Neural progenitor cell (in vitro differentiated cells): Measurements from ENCODE around the gene RNF126. TPM values are rescaled to one million over a fixed set of nuclear protein-coding genes. Genes with fewer than 3 reads are reported as not detected.

Source experiments
- DNase-seq: peaks from one replicate; pipeline ENCODE4 v3.0.0-alpha.2; 2016; ENCODE audit warnings: low spot score
- H2AFZ ChIP-seq: fragments of 200-600 bp; sonication (generic); replicated peaks from 2 replicates; pipeline ENCODE4 v1.6.1; 2016; ENCODE audit warnings: antibody characterized with exemption
- H3F3A ChIP-seq: fragments of 200-600 bp; sonication (generic); 2 replicates; pipeline ENCODE4 v1.6.1; 2016; ENCODE audit warnings: antibody characterized with exemption, low read depth
- H3K27ac ChIP-seq: fragments of 200-600 bp; sonication (generic); 2 replicates; pipeline ENCODE4 v1.5.1; 2016; ENCODE audit warnings: mild to moderate bottlenecking
- H3K27me3 ChIP-seq: fragments of 200-600 bp; sonication (generic); 2 replicates; pipeline ENCODE4 v1.6.1; 2016; ENCODE audit warnings: mild to moderate bottlenecking, moderate library complexity
- H3K36me3 ChIP-seq: fragments of 200-600 bp; sonication (generic); 2 replicates; pipeline ENCODE4 v1.5.1; 2016
- H3K4me1 ChIP-seq: fragments of 200-600 bp; sonication (generic); 2 replicates; pipeline ENCODE4 v1.6.1; 2016; ENCODE audit warnings: mixed run types
- H3K4me2 ChIP-seq: fragments of 200-600 bp; sonication (generic); 2 replicates; pipeline ENCODE4 v1.6.1; 2016
- H3K4me3 ChIP-seq: fragments of 200-600 bp; sonication (generic); 2 replicates; pipeline ENCODE4 v1.5.1; 2016
- H3K79me2 ChIP-seq: fragments of 200-600 bp; sonication (generic); 2 replicates; pipeline ENCODE4 v1.6.1; 2016; ENCODE audit warnings: low read depth
- H3K9ac ChIP-seq: fragments of 200-600 bp; sonication (generic); 2 replicates; pipeline ENCODE4 v1.6.1; 2016
- H3K9me3 ChIP-seq: fragments of 200-600 bp; sonication (generic); 2 replicates; pipeline ENCODE4 v1.5.1; 2016; ENCODE audit warnings: low read depth
- H4K20me1 ChIP-seq: fragments of 200-600 bp; sonication (generic); 2 replicates; pipeline ENCODE4 v1.6.1; 2016; ENCODE audit warnings: low read depth
- H3K27ac Mint-ChIP-seq: 3 replicates; pipeline ENCODE4 v1.8.0; 2021; ENCODE audit warnings: mixed read lengths
- H3K27me3 Mint-ChIP-seq: 2 replicates; pipeline ENCODE4 v1.8.0; 2022; ENCODE audit warnings: low read depth, mild to moderate bottlenecking, inconsistent platforms, moderate library complexity, mixed read lengths; ENCODE audit not compliant: insufficient read depth
- H3K36me3 Mint-ChIP-seq: 3 replicates; pipeline ENCODE4 v1.8.0; 2021; ENCODE audit warnings: mixed read lengths
- H3K4me1 Mint-ChIP-seq: 3 replicates; pipeline ENCODE4 v1.8.0; 2021; ENCODE audit warnings: mixed read lengths
- H3K4me3 Mint-ChIP-seq: 3 replicates; pipeline ENCODE4 v1.8.0; 2021; ENCODE audit warnings: mild to moderate bottlenecking, moderate library complexity, mixed read lengths
- H3K9me3 Mint-ChIP-seq: 3 replicates; pipeline ENCODE4 v1.8.0; 2020; ENCODE audit warnings: mixed read lengths
- EZH2 ChIP-seq: fragments of 200-600 bp; sonication (generic); IDR thresholded peaks from 2 replicates; pipeline ENCODE4 v1.6.1; 2017; ENCODE audit warnings: antibody characterized with exemption, mild to moderate bottlenecking, moderate library complexity
- EZH2phosphoT487 ChIP-seq: fragments of 200-600 bp; sonication (generic); IDR thresholded peaks from 2 replicates; pipeline ENCODE4 v1.6.1; 2017; ENCODE audit warnings: antibody characterized with exemption
- total RNA-seq: library from RNA; depleted of rRNA; stranded (reverse); fragments of >200 nt; gene quantifications from 2 replicates; pipeline ENCODE4 v1.2.3, GENCODE V29; 2015; ENCODE audit warnings: low replicate concordance
- TF ChIP-seq, protein P1 (sequence below): fragments of 200-600 bp; sonication (generic); IDR thresholded peaks from 2 replicates; pipeline ENCODE4 v1.5.1; 2017; ENCODE audit warnings: antibody characterized with exemption, mild to moderate bottlenecking

The RNF126 gene
- total RNA-seq, 1 donor from 2014 or later, result 9.7 TPM

DNA sequence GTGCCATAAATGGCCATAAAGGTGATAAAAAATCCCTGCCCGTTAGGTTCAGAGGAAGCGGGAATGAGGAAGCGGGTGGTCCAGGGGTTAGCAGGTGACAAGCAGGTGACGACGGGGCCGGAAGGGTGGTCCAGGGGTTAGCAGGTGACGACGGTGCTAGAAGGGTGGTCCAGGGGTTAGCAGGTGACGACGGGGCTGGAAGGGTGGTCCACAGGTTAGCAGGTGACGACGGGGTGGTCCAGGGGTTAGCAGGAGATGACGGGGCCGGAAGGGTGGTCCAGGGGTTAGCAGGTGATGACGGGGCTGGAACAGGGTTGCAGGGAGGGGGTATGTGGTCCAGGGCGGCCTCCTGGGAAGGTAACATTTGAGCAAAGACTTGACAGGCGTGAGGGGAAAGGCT is 26.0 kb upstream of the RNF126 start:
- Histone ChIP-seq H3K36me3 (no peaks in the 10 kb centered on the region), H3K79me2 (no peaks in the 10 kb centered on the region), H3K4me3 (no peak overlapping the region), H3K27ac (no peak overlapping the region), H3F3A (no peaks in the 10 kb centered on the region), H4K20me1 (no peaks in the 10 kb centered on the region), H3K27me3 (no peaks in the 10 kb centered on the region), H3K4me2 (no peak overlapping the region), H3K9ac (no peak overlapping the region), H2AFZ (no peak overlapping the region), H3K4me1 (no peaks in the 10 kb centered on the region), H3K9me3 (no peaks in the 10 kb centered on the region)
- no peak for DNase-seq
- Mint-ChIP-seq H3K27me3 (peaks cover 19% of the 10 kb centered on the region), H3K36me3 (no peaks in the 10 kb centered on the region), H3K27ac (peak overlapping the region; percentile 10), H3K4me1 (peaks cover 3% of the 10 kb centered on the region), H3K9me3 (peaks cover 5% of the 10 kb centered on the region), H3K4me3 (peak overlapping the region; percentile 57)
- TF ChIP-seq EZH2phosphoT487 (no peak), EZH2 (no peak)
- TF ChIP-seq, protein P1, sequence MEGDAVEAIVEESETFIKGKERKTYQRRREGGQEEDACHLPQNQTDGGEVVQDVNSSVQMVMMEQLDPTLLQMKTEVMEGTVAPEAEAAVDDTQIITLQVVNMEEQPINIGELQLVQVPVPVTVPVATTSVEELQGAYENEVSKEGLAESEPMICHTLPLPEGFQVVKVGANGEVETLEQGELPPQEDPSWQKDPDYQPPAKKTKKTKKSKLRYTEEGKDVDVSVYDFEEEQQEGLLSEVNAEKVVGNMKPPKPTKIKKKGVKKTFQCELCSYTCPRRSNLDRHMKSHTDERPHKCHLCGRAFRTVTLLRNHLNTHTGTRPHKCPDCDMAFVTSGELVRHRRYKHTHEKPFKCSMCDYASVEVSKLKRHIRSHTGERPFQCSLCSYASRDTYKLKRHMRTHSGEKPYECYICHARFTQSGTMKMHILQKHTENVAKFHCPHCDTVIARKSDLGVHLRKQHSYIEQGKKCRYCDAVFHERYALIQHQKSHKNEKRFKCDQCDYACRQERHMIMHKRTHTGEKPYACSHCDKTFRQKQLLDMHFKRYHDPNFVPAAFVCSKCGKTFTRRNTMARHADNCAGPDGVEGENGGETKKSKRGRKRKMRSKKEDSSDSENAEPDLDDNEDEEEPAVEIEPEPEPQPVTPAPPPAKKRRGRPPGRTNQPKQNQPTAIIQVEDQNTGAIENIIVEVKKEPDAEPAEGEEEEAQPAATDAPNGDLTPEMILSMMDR, result no peak

DNA sequence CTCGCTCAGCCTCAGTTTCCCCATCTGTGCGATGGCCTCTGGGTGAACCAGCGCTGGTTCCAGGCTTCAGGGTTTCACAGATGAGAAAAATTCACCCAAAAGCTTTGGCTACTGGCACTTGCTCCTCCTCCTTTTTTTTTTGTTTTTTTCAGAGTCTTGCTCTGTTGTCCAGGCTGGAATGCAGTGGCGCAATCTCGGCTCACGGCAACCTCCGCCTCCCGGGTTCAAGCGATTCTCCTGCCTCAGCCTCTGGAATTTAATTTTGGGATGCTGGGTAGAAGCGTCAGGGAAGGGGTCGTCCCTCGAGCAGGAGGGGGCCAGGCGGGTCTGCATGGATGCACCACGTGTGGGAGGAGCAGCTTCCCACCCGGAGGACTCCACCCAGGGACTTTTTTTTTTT is 25.2 kb upstream of the RNF126 start:
- Histone ChIP-seq H3K9me3 (no peaks in the 10 kb centered on the region), H3K27ac (no peak overlapping the region), H3K4me3 (no peak overlapping the region), H3K27me3 (no peaks in the 10 kb centered on the region), H3K4me1 (no peaks in the 10 kb centered on the region), H2AFZ (no peak overlapping the region), H3K36me3 (no peaks in the 10 kb centered on the region), H3K79me2 (no peaks in the 10 kb centered on the region), H3F3A (no peaks in the 10 kb centered on the region), H4K20me1 (no peaks in the 10 kb centered on the region), H3K9ac (no peak overlapping the region), H3K4me2 (no peak overlapping the region)
- Mint-ChIP-seq H3K36me3 (no peaks in the 10 kb centered on the region), H3K4me3 (peak overlapping the region; percentile 27), H3K27me3 (peaks cover 19% of the 10 kb centered on the region), H3K27ac (no peak overlapping the region), H3K9me3 (peaks cover 5% of the 10 kb centered on the region), H3K4me1 (peaks cover 3% of the 10 kb centered on the region)
- DNase-seq, result no peak
- no peak for TF ChIP-seq EZH2phosphoT487
- TF ChIP-seq, protein P1, result no peak
- no peak for TF ChIP-seq EZH2

GRCh38 chr19:687569-688166 is 24.7 kb upstream of the RNF126 start:
- peaks cover 3% of the 10 kb centered on the region for H3K4me1 Mint-ChIP-seq
- H3K9me3 Mint-ChIP-seq, result peaks cover 5% of the 10 kb centered on the region
- H3K4me2 ChIP-seq, result no peak overlapping the region
- no peaks in the 10 kb centered on the region for H3K36me3 Mint-ChIP-seq
- no peak overlapping the region for H3K9ac ChIP-seq
- no peaks in the 10 kb centered on the region for H3F3A ChIP-seq
- no peaks in the 10 kb centered on the region for H3K36me3 ChIP-seq
- peak overlapping the region; percentile 66 for H3K27ac Mint-ChIP-seq
- H3K27me3 Mint-ChIP-seq, result peaks cover 19% of the 10 kb centered on the region
- no peaks in the 10 kb centered on the region for H3K4me1 ChIP-seq
- no peak overlapping the region for H2AFZ ChIP-seq
- TF ChIP-seq EZH2phosphoT487, result no peak
- TF ChIP-seq, protein P1, result no peak
- TF ChIP-seq EZH2, result no peak
- H3K9me3 ChIP-seq, result no peaks in the 10 kb centered on the region
- no peaks in the 10 kb centered on the region for H4K20me1 ChIP-seq
- no peaks in the 10 kb centered on the region for H3K27me3 ChIP-seq
- H3K27ac ChIP-seq, result no peak overlapping the region
- no peak for DNase-seq
- H3K4me3 ChIP-seq, result no peak overlapping the region
- peak overlapping the region; percentile 60 for H3K4me3 Mint-ChIP-seq
- no peaks in the 10 kb centered on the region for H3K79me2 ChIP-seq
